ENCODE results near the gene TCEANC.
"Not testable (repeated sequence)": the region's sequence is repeated elsewhere in the genome, so short reads cannot be mapped to it uniquely, and the experiment has no call there.

Gene TCEANC

DNA sequence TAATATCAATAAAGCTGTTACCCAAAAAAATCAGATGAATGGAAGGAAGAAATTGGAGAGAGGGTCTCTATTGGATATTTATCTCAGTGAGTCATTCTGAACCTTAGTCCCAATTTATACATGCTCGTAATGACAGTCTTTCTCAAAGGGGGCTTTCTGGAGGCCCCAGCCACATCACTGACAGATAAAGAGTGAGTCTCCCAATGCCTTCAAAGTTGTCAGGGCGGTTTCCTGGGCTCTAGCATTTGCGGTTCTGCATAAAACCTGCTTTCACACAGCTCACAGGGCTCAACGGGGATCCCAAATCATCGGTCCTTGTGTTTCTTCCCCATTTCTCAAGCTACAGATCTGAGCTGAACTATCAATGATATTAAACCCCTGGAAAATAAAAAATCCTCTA is 17.3 kb downstream of the TCEANC start:
- Mint-ChIP-seq H3K4me1 (no peaks in the 10 kb centered on the region), H3K4me3 (no peak overlapping the region), H3K27me3 (ENCODE audit: low read depth, poor library complexity) (peaks cover 2% of the 10 kb centered on the region), H3K9me3 (peaks cover 30% of the 10 kb centered on the region), H3K27ac (no peak overlapping the region), H3K36me3 (ENCODE audit: low read depth) (no peaks in the 10 kb centered on the region)
- no peak for DNase-seq
- TF ChIP-seq, protein P1, sequence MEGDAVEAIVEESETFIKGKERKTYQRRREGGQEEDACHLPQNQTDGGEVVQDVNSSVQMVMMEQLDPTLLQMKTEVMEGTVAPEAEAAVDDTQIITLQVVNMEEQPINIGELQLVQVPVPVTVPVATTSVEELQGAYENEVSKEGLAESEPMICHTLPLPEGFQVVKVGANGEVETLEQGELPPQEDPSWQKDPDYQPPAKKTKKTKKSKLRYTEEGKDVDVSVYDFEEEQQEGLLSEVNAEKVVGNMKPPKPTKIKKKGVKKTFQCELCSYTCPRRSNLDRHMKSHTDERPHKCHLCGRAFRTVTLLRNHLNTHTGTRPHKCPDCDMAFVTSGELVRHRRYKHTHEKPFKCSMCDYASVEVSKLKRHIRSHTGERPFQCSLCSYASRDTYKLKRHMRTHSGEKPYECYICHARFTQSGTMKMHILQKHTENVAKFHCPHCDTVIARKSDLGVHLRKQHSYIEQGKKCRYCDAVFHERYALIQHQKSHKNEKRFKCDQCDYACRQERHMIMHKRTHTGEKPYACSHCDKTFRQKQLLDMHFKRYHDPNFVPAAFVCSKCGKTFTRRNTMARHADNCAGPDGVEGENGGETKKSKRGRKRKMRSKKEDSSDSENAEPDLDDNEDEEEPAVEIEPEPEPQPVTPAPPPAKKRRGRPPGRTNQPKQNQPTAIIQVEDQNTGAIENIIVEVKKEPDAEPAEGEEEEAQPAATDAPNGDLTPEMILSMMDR (IDR thresholded peaks at IDR 0.05) = no peak

DNA sequence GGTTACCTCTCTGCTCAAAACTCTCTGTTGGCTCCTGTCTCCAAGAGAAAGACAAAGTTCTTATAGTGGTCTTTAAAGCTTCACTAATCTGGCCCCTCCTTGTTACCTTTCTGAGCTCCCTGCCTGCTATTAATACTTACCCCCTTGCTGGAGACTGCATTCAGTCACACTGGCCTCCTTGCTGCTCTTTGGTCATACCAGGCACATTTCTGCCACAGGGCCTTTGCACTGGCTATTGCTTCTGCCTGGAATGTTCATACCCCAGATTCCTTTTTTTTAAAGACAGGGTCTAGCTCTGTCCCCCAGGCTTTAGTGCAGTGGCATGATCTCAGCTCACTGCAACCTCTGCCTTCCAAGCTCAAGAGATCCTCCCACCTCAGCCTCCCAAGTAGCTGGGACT is 20.1 kb downstream of the TCEANC start:
- Mint-ChIP-seq H3K9me3 (peaks cover 30% of the 10 kb centered on the region), H3K27ac (no peak overlapping the region), H3K36me3 (ENCODE audit: low read depth) (no peaks in the 10 kb centered on the region), H3K27me3 (ENCODE audit: low read depth, poor library complexity) (no peaks in the 10 kb centered on the region), H3K4me1 (no peaks in the 10 kb centered on the region), H3K4me3 (no peak overlapping the region)
- TF ChIP-seq, protein P1 (IDR thresholded peaks at IDR 0.05) = no peak
- DNase-seq = no peak

DNA sequence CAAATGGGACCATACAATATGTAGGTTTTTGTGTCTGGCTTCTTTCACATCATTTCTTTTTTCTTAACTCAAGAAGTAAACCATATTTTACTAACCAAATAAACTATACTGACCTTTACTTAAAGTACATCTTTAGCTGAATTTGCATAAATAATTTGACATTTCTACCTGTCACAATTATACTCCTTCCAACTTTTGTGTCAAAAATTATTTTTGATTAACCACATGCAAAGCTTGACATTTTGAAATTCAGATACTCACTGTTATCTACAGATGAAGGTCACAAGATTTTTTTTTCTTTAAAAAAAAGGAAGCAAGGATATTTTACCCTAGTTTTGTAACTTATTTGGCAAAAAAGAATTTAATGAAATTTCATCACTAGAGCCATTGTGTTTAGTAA is 23.9 kb downstream of the TCEANC start:
- Mint-ChIP-seq H3K27ac (no peak overlapping the region), H3K36me3 (ENCODE audit: low read depth) (no peaks in the 10 kb centered on the region), H3K4me1 (no peaks in the 10 kb centered on the region), H3K9me3 (peaks cover 47% of the 10 kb centered on the region), H3K27me3 (ENCODE audit: low read depth, poor library complexity) (no peaks in the 10 kb centered on the region), H3K4me3 (no peak overlapping the region)
- no peak for DNase-seq
- TF ChIP-seq, protein P1 (IDR thresholded peaks at IDR 0.05) = no peak

DNA sequence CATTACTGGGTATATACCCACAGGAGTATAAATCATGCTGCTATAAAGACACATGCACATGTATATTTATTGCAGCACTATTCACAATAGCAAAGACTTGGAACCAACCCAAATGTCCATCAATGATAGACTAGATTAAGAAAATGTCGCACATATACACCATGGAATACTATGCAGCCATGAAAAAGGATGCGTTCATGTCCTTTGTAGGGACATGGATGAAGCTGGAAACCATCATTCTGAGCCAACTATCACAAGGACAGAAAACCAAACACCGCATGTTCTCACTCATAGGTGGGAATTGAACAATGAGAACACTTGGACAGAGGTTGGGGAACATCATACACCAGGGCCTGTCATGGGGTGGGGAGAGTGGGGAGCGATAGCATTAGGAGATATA is 26.8 kb downstream of the TCEANC start:
- peaks cover 48% of the 10 kb centered on the region for H3K9me3 Mint-ChIP-seq
- not testable (repeated sequence) for H3K4me3 Mint-ChIP-seq; DNase-seq; H3K36me3 Mint-ChIP-seq (ENCODE audit: low read depth); H3K4me1 Mint-ChIP-seq; H3K27me3 Mint-ChIP-seq (ENCODE audit: low read depth, poor library complexity); H3K27ac Mint-ChIP-seq

DNA sequence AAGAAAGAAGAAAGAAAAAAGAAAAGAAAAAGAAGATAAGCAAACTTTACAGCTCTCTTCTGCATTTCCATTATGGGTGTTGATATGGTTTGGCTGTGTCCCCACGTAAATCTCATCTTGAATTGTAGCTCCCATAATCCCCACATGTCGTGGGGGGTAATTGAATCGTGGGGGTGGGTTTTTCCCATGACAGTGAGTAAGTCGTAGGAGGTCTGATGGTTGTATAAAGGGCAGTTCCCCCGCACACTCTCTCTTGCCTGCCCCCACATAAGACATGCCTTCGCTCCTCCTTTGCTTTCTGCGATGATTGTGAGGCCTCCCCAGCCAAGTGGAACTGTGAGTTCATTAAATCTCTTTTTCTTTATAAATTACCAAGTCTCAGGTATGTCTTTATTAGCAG is 28.7 kb downstream of the TCEANC start:
- DNase-seq = no peak
- Mint-ChIP-seq H3K27me3 (ENCODE audit: low read depth, poor library complexity) (no peaks in the 10 kb centered on the region), H3K4me1 (no peaks in the 10 kb centered on the region), H3K36me3 (ENCODE audit: low read depth) (no peaks in the 10 kb centered on the region), H3K4me3 (no peak overlapping the region), H3K27ac (no peak overlapping the region), H3K9me3 (peaks cover 50% of the 10 kb centered on the region)
- TF ChIP-seq, protein P1 (IDR thresholded peaks at IDR 0.05) = no peak

DNA sequence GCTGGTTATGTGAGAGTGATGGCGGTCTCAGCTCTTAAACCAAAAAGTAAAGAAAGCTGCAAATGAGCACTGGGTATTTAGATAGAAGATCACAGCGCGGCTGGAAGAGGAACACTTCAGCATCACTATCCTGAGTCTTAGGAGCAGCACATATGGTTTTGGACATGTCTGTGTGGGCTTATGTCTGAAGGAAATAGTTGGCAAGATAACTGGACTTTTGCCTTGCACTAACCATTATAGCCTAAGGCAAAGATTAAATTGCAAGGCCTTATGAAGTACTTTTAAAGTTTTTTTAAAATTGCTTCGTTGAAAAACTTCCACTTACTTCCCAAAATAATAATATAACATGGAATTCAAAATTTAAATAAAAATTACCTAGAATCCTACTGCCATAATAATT is 31.4 kb downstream of the TCEANC start:
- H3K36me3 Mint-ChIP-seq (ENCODE audit: low read depth) = no peaks in the 10 kb centered on the region
- TF ChIP-seq, protein P1 (IDR thresholded peaks at IDR 0.05) = no peak
- no peak overlapping the region for H3K27ac Mint-ChIP-seq
- no peak for DNase-seq
- H3K4me3 Mint-ChIP-seq = no peak overlapping the region
- H3K9me3 Mint-ChIP-seq = peaks cover 51% of the 10 kb centered on the region
- H3K4me1 Mint-ChIP-seq = peaks cover 7% of the 10 kb centered on the region
- no peaks in the 10 kb centered on the region for H3K27me3 Mint-ChIP-seq (ENCODE audit: low read depth, poor library complexity)

Measured in nephron progenitor cell (in vitro differentiated cells).